GM18873 (cell line): ENCODE results near the gene PPP2R5E.

Source experiments
- ATAC-seq: cut with Tn5 transposase; IDR thresholded peaks from one replicate; pipeline ENCODE4 v1.9.1; 2021; ENCODE audit warnings: mild to moderate bottlenecking, moderate library complexity, moderate number of reproducible peaks; ENCODE audit not compliant: unreplicated experiment, low FRiP score

Gene PPP2R5E

GRCh38 chr14:63474844-63475243 lies 68.3 kb downstream of the PPP2R5E start:
- ATAC-seq, result no peak

GRCh38 chr14:63474111-63474510 lies 69.1 kb downstream of the PPP2R5E start:
- ATAC-seq, result no peak

- ATAC-seq, result no peak
Observed at GRCh38 chr14:63472986-63473788, 70.0 kb downstream of the PPP2R5E start.

GRCh38 chr14:63470962-63471793 lies 72.0 kb downstream of the PPP2R5E start:
- ATAC-seq, result peak; percentile 89

- ATAC-seq, result no peak
Observed at GRCh38 chr14:63468294-63468693, 74.9 kb downstream of the PPP2R5E start.

- no peak for ATAC-seq
Observed at GRCh38 chr14:63467440-63468072, 75.6 kb downstream of the PPP2R5E start.

- ATAC-seq, result no peak
Observed at GRCh38 chr14:63465347-63465746, 77.8 kb downstream of the PPP2R5E start.

- ATAC-seq, result no peak
Observed at GRCh38 chr14:63460680-63461369, 82.4 kb downstream of the PPP2R5E start.

GRCh38 chr14:63459738-63460137 lies 83.4 kb downstream of the PPP2R5E start:
- ATAC-seq, result no peak

- ATAC-seq, result no peak
Observed at GRCh38 chr14:63457498-63457897, 85.7 kb downstream of the PPP2R5E start.

GRCh38 chr14:63454863-63455622 lies 88.1 kb downstream of the PPP2R5E start:
- no peak for ATAC-seq

GRCh38 chr14:63454436-63454835 lies 88.7 kb downstream of the PPP2R5E start:
- ATAC-seq, result no peak

- no peak for ATAC-seq
Observed at GRCh38 chr14:63453443-63453936, 89.7 kb downstream of the PPP2R5E start.

GRCh38 chr14:63452796-63453195 lies 90.4 kb downstream of the PPP2R5E start:
- no peak for ATAC-seq

- no peak for ATAC-seq
Observed at GRCh38 chr14:63448841-63449240, 94.3 kb downstream of the PPP2R5E start.

- no peak for ATAC-seq
Observed at GRCh38 chr14:63444588-63444987, 98.6 kb downstream of the PPP2R5E start.

- no peak for ATAC-seq
Observed at GRCh38 chr14:63443988-63444387, 99.2 kb downstream of the PPP2R5E start.

GRCh38 chr14:63443361-63443760 lies 99.8 kb downstream of the PPP2R5E start:
- ATAC-seq, result no peak

GRCh38 chr14:63438065-63438757 lies 105.0 kb downstream of the PPP2R5E start:
- no peak for ATAC-seq
